ENCODE results near the gene TP73. TPM values are rescaled to one million over a fixed set of nuclear protein-coding genes. Genes with fewer than 3 reads are reported as not detected.

Gene TP73
- total RNA-seq, 2 experiments from 2014 or later = not detected

- H3K27me3 ChIP-seq (ENCODE audit: control insufficient read depth in 1 of 2, insufficient read depth in 2 of 2, low read length in 2 of 2) = no peaks in the 10 kb centered on the region
- no peaks in the 10 kb centered on the region for H3K9me3 ChIP-seq (ENCODE audit: control insufficient read depth in 1 of 2, insufficient read depth in 1 of 2, low read length in 2 of 2)
- ATAC-seq (ENCODE audit: poor library complexity) (no peak), DNase-seq (no peak)
- peaks cover 57% of the 10 kb centered on the region for H3K36me3 ChIP-seq (ENCODE audit: insufficient read depth, low read length)
- H3K27ac ChIP-seq (ENCODE audit: low read depth in 1 of 2, low read length in 2 of 2) = no peak overlapping the region
- Mint-ChIP-seq H3K4me3 (peak overlapping the region; percentile 54), H3K36me3 (ENCODE audit: low read depth) (peaks cover 53% of the 10 kb centered on the region), H3K9me3 (no peaks in the 10 kb centered on the region), H3K27me3 (no peaks in the 10 kb centered on the region), H3K27ac (peak overlapping the region; percentile 39), H3K4me1 (ENCODE audit: low read depth) (peaks cover 24% of the 10 kb centered on the region)
- peaks cover 21% of the 10 kb centered on the region for H3K4me1 ChIP-seq (ENCODE audit: insufficient read depth, low read length)
- H3K4me3 ChIP-seq (ENCODE audit: low read length) = no peak overlapping the region
- intact Hi-C loops (cut with DNase I, micrococcal nuclease) = loop anchor here in 1 of 2 experiments (10.0 kb wide), 1 partner anchor 276 kb away; the partner anchor contains the start of gene C1orf174
- ChIA-PET CTCF (interaction anchor here (2.1 kb wide), 1 partner anchor 9 kb away, joined by 7 read pairs; no protein-coding TSS in a partner anchor), POLR2A (interaction anchor here (0.6 kb wide), 2 partner anchors 97 to 1373 kb away, joined by 3 read pairs; no protein-coding TSS in a partner anchor)
- TF ChIP-seq, protein P1, sequence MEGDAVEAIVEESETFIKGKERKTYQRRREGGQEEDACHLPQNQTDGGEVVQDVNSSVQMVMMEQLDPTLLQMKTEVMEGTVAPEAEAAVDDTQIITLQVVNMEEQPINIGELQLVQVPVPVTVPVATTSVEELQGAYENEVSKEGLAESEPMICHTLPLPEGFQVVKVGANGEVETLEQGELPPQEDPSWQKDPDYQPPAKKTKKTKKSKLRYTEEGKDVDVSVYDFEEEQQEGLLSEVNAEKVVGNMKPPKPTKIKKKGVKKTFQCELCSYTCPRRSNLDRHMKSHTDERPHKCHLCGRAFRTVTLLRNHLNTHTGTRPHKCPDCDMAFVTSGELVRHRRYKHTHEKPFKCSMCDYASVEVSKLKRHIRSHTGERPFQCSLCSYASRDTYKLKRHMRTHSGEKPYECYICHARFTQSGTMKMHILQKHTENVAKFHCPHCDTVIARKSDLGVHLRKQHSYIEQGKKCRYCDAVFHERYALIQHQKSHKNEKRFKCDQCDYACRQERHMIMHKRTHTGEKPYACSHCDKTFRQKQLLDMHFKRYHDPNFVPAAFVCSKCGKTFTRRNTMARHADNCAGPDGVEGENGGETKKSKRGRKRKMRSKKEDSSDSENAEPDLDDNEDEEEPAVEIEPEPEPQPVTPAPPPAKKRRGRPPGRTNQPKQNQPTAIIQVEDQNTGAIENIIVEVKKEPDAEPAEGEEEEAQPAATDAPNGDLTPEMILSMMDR (IDR thresholded peaks at IDR 0.05) = no peak
Observed at GRCh38 chr1:3628445-3628844, 23.9 kb upstream of the TP73 start.

GRCh38 chr1:3629561-3630160, 22.7 kb upstream of the TP73 start:
- DNase-seq (no peak), ATAC-seq (ENCODE audit: poor library complexity) (no peak)
- H3K36me3 Mint-ChIP-seq (ENCODE audit: low read depth) = peaks cover 52% of the 10 kb centered on the region
- no peak overlapping the region for H3K4me3 Mint-ChIP-seq
- peaks cover 12% of the 10 kb centered on the region for H3K4me1 Mint-ChIP-seq (ENCODE audit: low read depth)
- TF ChIP-seq, protein P1 (IDR thresholded peaks at IDR 0.05) = no peak
- intact Hi-C loops (cut with DNase I, micrococcal nuclease) = loop anchor here in 1 of 2 experiments (10.0 kb wide), 1 partner anchor 275 kb away; the partner anchor contains the start of gene C1orf174
- H3K27me3 Mint-ChIP-seq = no peaks in the 10 kb centered on the region
- Histone ChIP-seq H3K27me3 (ENCODE audit: control insufficient read depth in 1 of 2, insufficient read depth in 2 of 2, low read length in 2 of 2) (no peaks in the 10 kb centered on the region), H3K27ac (ENCODE audit: low read depth in 1 of 2, low read length in 2 of 2) (no peak overlapping the region), H3K9me3 (ENCODE audit: control insufficient read depth in 1 of 2, insufficient read depth in 1 of 2, low read length in 2 of 2) (no peaks in the 10 kb centered on the region), H3K4me1 (ENCODE audit: insufficient read depth, low read length) (peaks cover 12% of the 10 kb centered on the region), H3K36me3 (ENCODE audit: insufficient read depth, low read length) (peaks cover 68% of the 10 kb centered on the region), H3K4me3 (ENCODE audit: low read length) (no peak overlapping the region)
- CTCF ChIA-PET = interaction anchor here (2.1 kb wide), 1 partner anchor 11 kb away, joined by 7 read pairs; no protein-coding TSS in a partner anchor
- peak overlapping the region; percentile 39 for H3K27ac Mint-ChIP-seq
- POLR2A ChIA-PET = no interaction called here
- H3K9me3 Mint-ChIP-seq = no peaks in the 10 kb centered on the region

GRCh38 chr1:3630161-3630611, 22.1 kb upstream of the TP73 start:
- ChIA-PET CTCF (interaction anchor here (2.1 kb wide), 1 partner anchor 11 kb away, joined by 7 read pairs; no protein-coding TSS in a partner anchor), POLR2A (no interaction called here)
- H3K4me3 ChIP-seq (ENCODE audit: low read length) = no peak overlapping the region
- Mint-ChIP-seq H3K4me3 (no peak overlapping the region), H3K9me3 (no peaks in the 10 kb centered on the region), H3K27ac (no peak overlapping the region), H3K27me3 (no peaks in the 10 kb centered on the region), H3K36me3 (ENCODE audit: low read depth) (peaks cover 56% of the 10 kb centered on the region), H3K4me1 (ENCODE audit: low read depth) (peaks cover 10% of the 10 kb centered on the region)
- H3K27me3 ChIP-seq (ENCODE audit: control insufficient read depth in 1 of 2, insufficient read depth in 2 of 2, low read length in 2 of 2) = no peaks in the 10 kb centered on the region
- ATAC-seq (ENCODE audit: poor library complexity) (no peak), DNase-seq (no peak)
- no peaks in the 10 kb centered on the region for H3K9me3 ChIP-seq (ENCODE audit: control insufficient read depth in 1 of 2, insufficient read depth in 1 of 2, low read length in 2 of 2)
- peaks cover 73% of the 10 kb centered on the region for H3K36me3 ChIP-seq (ENCODE audit: insufficient read depth, low read length)
- intact Hi-C loops (cut with DNase I, micrococcal nuclease) = no loop called here
- TF ChIP-seq, protein P1 (IDR thresholded peaks at IDR 0.05) = no peak
- H3K4me1 ChIP-seq (ENCODE audit: insufficient read depth, low read length) = peaks cover 11% of the 10 kb centered on the region
- H3K27ac ChIP-seq (ENCODE audit: low read depth in 1 of 2, low read length in 2 of 2) = no peak overlapping the region
